Uterus (tissue), 4 donors: Measurements from ENCODE around the gene CNTLN. TPM values are rescaled to one million over a fixed set of nuclear protein-coding genes. Genes with fewer than 3 reads are reported as not detected.
"Not testable (repeated sequence)": the region's sequence is repeated elsewhere in the genome, so short reads cannot be mapped to it uniquely, and the experiment has no call there.

Experiments used
- DNase-seq, 2 donors: peaks; one replicate each; pipeline ENCODE4 v3.0.0-alpha.2; 2019 to 2020
- H3K27ac ChIP-seq, 2 donors: fragments of 200-600 bp; sonication (generic); 1 replicate in 1 of 2; 2 replicates in 1 of 2; pipeline ENCODE4 v1.5.1; 2016 to 2018
- H3K27me3 ChIP-seq, 2 donors: fragments of 200-600 bp; sonication (generic); one replicate each; pipeline ENCODE4 v1.5.1; 2018 to 2019; ENCODE audit warnings: control low read depth in 1 of 2
- H3K36me3 ChIP-seq, 2 donors: fragments of 200-600 bp; sonication (generic); one replicate each; pipeline ENCODE4 v1.5.1; 2019; ENCODE audit warnings: control low read depth in 1 of 2
- H3K4me1 ChIP-seq, 2 donors: fragments of 200-600 bp; sonication (generic); one replicate each; pipeline ENCODE4 v1.5.1; 2018 to 2019; ENCODE audit warnings: control low read depth in 1 of 2
- H3K4me3 ChIP-seq, 2 donors: fragments of 200-600 bp; sonication (generic); 1 replicate in 1 of 2; 2 replicates in 1 of 2; pipeline ENCODE4 v1.5.1; 2018 to 2019; ENCODE audit warnings: mild to moderate bottlenecking in 1 of 2
- H3K9me3 ChIP-seq, 2 donors: fragments of 200-600 bp; sonication (generic); one replicate each; pipeline ENCODE4 v1.5.1; 2019; ENCODE audit warnings: control low read depth in 1 of 2
- CTCF ChIP-seq, 4 experiments: fragments of 200-600 bp in 2 of 4; fragments of 450-650 bp in 2 of 4; sonication (generic) in 2 of 4; IDR thresholded peaks; one replicate each; pipeline ENCODE4 v1.5.1; 2016 to 2019; ENCODE audit warnings: antibody characterized with exemption in 4 of 4, mild to moderate bottlenecking in 2 of 4, moderate library complexity in 1 of 4
- POLR2A ChIP-seq, 2 donors: fragments of 450-650 bp; IDR thresholded peaks; one replicate each; pipeline ENCODE4 v1.6.1; 2016; ENCODE audit warnings: antibody characterized with exemption in 2 of 2, mild to moderate bottlenecking in 1 of 2, moderate library complexity in 1 of 2
- intact Hi-C: fragments of 100-400 bp; cut with DNase I; formaldehyde crosslinking; loops from one replicate; pipeline ENCODE4 v1.15.1; 2023; ENCODE audit warnings: low total_unique reads
- total RNA-seq, 4 donors: library from RNA; depleted of rRNA in 3 of 4; stranded (reverse); fragments of >200 nt in 3 of 4; gene quantifications; one replicate each; pipeline versions ENCODE4 v1.1.0 to v1.2.4, GENCODE V29; 2014 to 2023
- donor health status: DM: yes; HTN: yes; CAD: no.

The CNTLN gene
- total RNA-seq, 4 donors from 2014 or later = 11.3 to 41.7 (median 18.9) TPM

GRCh38 chr9:17509151-17509550 is 374.3 kb downstream of the CNTLN start:
- no peak overlapping the region for H3K27ac ChIP-seq

DNA sequence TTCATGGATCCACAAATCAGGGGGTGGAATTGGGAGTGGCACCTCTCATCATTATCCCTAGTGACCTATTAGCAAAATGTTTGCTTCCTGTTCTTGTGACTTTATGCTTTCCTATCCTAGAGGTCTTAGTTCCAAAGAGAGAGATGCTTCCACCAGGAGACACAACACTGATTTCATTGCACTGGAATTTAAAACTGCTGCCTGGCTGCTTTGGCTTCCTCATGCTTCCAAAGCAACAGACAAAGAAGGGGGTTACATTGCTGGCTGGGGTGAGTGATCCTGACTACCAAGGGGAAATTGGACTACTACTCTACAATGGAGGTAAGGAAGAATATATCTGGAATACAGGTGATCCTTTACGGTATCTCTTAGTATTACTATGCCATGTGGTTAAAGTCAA is 374.9 kb downstream of the CNTLN start:
- H3K9me3 ChIP-seq = no peaks in the 10 kb centered on the region
- H3K27me3 ChIP-seq = no peaks in the 10 kb centered on the region
- H3K27ac ChIP-seq = no peak overlapping the region
- no peaks in the 10 kb centered on the region for H3K36me3 ChIP-seq
- H3K4me1 ChIP-seq = no peaks in the 10 kb centered on the region
- no peak for DNase-seq
- no peak overlapping the region for H3K4me3 ChIP-seq
- TF ChIP-seq CTCF (IDR thresholded peaks at IDR 0.05) (no peak), POLR2A (IDR thresholded peaks at IDR 0.05) (no peak)
- intact Hi-C loops = no loop called here

More at GRCh38 chr9:17509151-17509550, 374.3 kb downstream of the CNTLN start:
- no peaks in the 10 kb centered on the region for H3K27me3 ChIP-seq
- TF ChIP-seq POLR2A (IDR thresholded peaks at IDR 0.05) (no peak), CTCF (IDR thresholded peaks at IDR 0.05) (no peak)
- H3K4me1 ChIP-seq = no peaks in the 10 kb centered on the region
- no peaks in the 10 kb centered on the region for H3K9me3 ChIP-seq
- no peak overlapping the region for H3K4me3 ChIP-seq
- H3K36me3 ChIP-seq = no peaks in the 10 kb centered on the region
- intact Hi-C loops = no loop called here
- DNase-seq = no peak

DNA sequence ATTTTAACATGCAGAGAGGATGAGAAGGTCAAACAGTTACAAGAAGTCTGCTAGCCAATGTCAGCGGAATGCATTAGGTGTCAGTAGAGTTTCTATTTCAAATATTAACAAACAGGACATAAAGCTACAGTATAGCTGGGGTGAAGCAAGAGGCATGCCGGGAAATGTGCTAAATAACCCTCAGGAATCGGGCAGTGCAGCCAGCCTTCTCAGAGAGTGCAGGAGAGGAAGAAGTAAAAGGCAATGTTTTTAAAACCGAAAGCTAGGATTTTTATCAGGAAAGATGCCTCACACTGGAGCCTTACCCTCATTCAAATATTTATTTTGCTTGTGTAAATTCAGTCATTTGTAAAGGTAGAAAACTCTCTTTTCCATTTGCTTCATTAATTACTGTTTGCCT is 384.9 kb downstream of the CNTLN start:
- no peaks in the 10 kb centered on the region for H3K4me1 ChIP-seq
- no peak overlapping the region for H3K27ac ChIP-seq
- no peak overlapping the region for H3K4me3 ChIP-seq
- no peaks in the 10 kb centered on the region for H3K27me3 ChIP-seq
- DNase-seq = no peak
- intact Hi-C loops = no loop called here
- TF ChIP-seq CTCF (IDR thresholded peaks at IDR 0.05) = no peak
- no peak for TF ChIP-seq POLR2A (IDR thresholded peaks at IDR 0.05)
- H3K9me3 ChIP-seq = no peaks in the 10 kb centered on the region
- H3K36me3 ChIP-seq = no peaks in the 10 kb centered on the region

DNA sequence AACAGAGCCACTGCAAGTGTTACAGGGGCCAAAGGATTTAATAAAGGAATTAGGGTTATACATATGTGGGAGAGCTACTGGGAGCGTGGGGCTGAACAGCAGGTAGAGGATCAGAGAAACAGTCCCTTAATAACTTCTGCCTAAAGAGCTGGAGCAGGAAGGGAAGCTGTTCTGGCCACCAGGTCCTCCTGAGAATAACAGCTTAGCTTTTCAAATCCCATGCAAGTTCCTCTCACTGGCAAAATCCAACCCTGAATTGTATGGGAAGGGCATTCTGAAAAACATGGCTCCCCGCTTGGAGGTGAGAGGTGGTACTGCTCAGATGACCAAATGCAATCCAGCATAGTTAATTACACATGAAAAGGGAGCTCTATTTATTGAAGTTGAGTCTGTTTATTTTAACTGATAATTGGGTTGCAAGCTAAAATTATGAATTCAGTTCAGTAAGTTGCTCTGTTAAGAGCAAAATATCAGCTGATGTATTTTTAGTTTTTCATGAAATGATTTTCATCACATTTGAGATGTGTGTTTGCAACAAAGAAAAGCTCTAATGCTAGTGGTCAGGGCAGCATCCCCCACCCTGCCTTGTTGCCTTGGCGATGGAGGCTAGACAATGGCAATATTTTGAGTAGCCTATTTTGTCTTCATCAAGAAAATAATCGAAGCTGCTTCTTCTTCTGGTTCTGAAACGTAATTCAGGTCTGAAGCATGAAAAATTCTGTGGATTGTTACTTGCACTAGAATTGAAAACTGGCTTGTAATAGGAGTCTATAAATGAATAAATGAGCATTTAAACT is 385.6 kb downstream of the CNTLN start:
- Histone ChIP-seq H3K9me3 (no peaks in the 10 kb centered on the region), H3K4me1 (no peaks in the 10 kb centered on the region), H3K4me3 (no peak overlapping the region), H3K27me3 (no peaks in the 10 kb centered on the region), H3K36me3 (no peaks in the 10 kb centered on the region), H3K27ac (no peak overlapping the region)
- DNase-seq = no peak
- TF ChIP-seq CTCF (IDR thresholded peaks at IDR 0.05) (no peak), POLR2A (IDR thresholded peaks at IDR 0.05) (no peak)
- intact Hi-C loops = no loop called here

- DNase-seq = no peak
- Histone ChIP-seq H3K4me1 (no peaks in the 10 kb centered on the region), H3K36me3 (no peaks in the 10 kb centered on the region), H3K9me3 (no peaks in the 10 kb centered on the region), H3K4me3 (no peak overlapping the region), H3K27me3 (no peaks in the 10 kb centered on the region), H3K27ac (no peak overlapping the region)
- intact Hi-C loops = no loop called here
- TF ChIP-seq CTCF (IDR thresholded peaks at IDR 0.05) (no peak), POLR2A (IDR thresholded peaks at IDR 0.05) (no peak)
Measured at GRCh38 chr9:17521100-17521855, 386.4 kb downstream of the CNTLN start.

GRCh38 chr9:17526726-17527125 is 391.9 kb downstream of the CNTLN start:
- H3K27ac ChIP-seq, H3K36me3 ChIP-seq, H3K9me3 ChIP-seq, intact Hi-C loops, DNase-seq, H3K27me3 ChIP-seq, H3K4me3 ChIP-seq, H3K4me1 ChIP-seq: not testable (repeated sequence)
